ENCODE data around the gene GNAO1. TPM values are rescaled to one million over a fixed set of nuclear protein-coding genes. Genes with fewer than 3 reads are reported as not detected.
A peak's percentile ranks its signal among the peaks of the same experiment; 100 is the strongest.

Gene GNAO1
- 10 to 100 TPM in 1 of 2 donors, 1 to 10 TPM in 1; 6.1 to 23.6 TPM for total RNA-seq

- H3K27me3 ChIP-seq (replicated peaks; ENCODE audit: insufficient read depth) = no peaks in the 10 kb centered on the region
- intact Hi-C loops (cut with DNase I) = no loop called here
- H3K9me3 ChIP-seq = no peaks in the 10 kb centered on the region
- peak within 1 kb of the TSS; percentile 58 to 67 for H3K4me3 ChIP-seq
- H3K4me1 ChIP-seq (replicated peaks) = no peaks in the 10 kb centered on the region
- peak within 1 kb of the TSS; percentile 77 to 80 for H3K27ac ChIP-seq
- no peaks in the 10 kb centered on the region for H3K36me3 ChIP-seq
- no peak for TF ChIP-seq CTCF (IDR thresholded peaks at IDR 0.05)
- no peak for TF ChIP-seq POLR2AphosphoS5 (IDR thresholded peaks at IDR 0.05)
- no peak for TF ChIP-seq POLR2A (IDR thresholded peaks at IDR 0.05)
- DNase-seq (ENCODE audit: low spot score) = peak; percentile 49
- 1% methylated on average over 66 of the region's 91 CpGs for WGBS
Measured at GRCh38 chr16:56191156-56191815, at the start of gene GNAO1. Gene GNAO1, plus strand, starts transcription at chr16:56191489. Its CDS starts 747 bp downstream, at chr16:56192236.

GRCh38 chr16:56143666-56144065, 47.6 kb upstream of the GNAO1 start:
- Histone ChIP-seq H3K27ac (no peak overlapping the region), H3K4me3 (no peak overlapping the region), H3K9me3 (no peaks in the 10 kb centered on the region), H3K36me3 (no peaks in the 10 kb centered on the region), H3K27me3 (replicated peaks; ENCODE audit: insufficient read depth) (no peaks in the 10 kb centered on the region), H3K4me1 (replicated peaks) (no peaks in the 10 kb centered on the region)
- intact Hi-C loops (cut with DNase I) = no loop called here
- TF ChIP-seq POLR2A (IDR thresholded peaks at IDR 0.05) = no peak
- no peak for TF ChIP-seq CTCF (IDR thresholded peaks at IDR 0.05)
- TF ChIP-seq POLR2AphosphoS5 (IDR thresholded peaks at IDR 0.05) = no peak
- WGBS = 35% methylated on average over 1 of the region's 1 CpG
- DNase-seq (ENCODE audit: low spot score) = no peak

- H3K4me1 ChIP-seq (replicated peaks) = no peaks in the 10 kb centered on the region
- no peaks in the 10 kb centered on the region for H3K36me3 ChIP-seq
- no peaks in the 10 kb centered on the region for H3K27me3 ChIP-seq (replicated peaks; ENCODE audit: insufficient read depth)
- no peak overlapping the region for H3K27ac ChIP-seq
- 59% methylated on average over 2 of the region's 2 CpGs for WGBS
- no peak for DNase-seq (ENCODE audit: low spot score)
- H3K9me3 ChIP-seq = no peaks in the 10 kb centered on the region
- TF ChIP-seq POLR2AphosphoS5 (IDR thresholded peaks at IDR 0.05) (no peak), POLR2A (IDR thresholded peaks at IDR 0.05) (no peak), CTCF (IDR thresholded peaks at IDR 0.05) (no peak)
- no peak overlapping the region for H3K4me3 ChIP-seq
- intact Hi-C loops (cut with DNase I) = no loop called here
Measured at GRCh38 chr16:56145369-56145768, 45.9 kb upstream of the GNAO1 start.

GRCh38 chr16:56151621-56152020, 39.7 kb upstream of the GNAO1 start:
- Histone ChIP-seq H3K4me1 (replicated peaks) (no peaks in the 10 kb centered on the region), H3K36me3 (no peaks in the 10 kb centered on the region), H3K27ac (no peak overlapping the region), H3K27me3 (replicated peaks; ENCODE audit: insufficient read depth) (no peaks in the 10 kb centered on the region), H3K9me3 (no peaks in the 10 kb centered on the region), H3K4me3 (no peak overlapping the region)
- DNase-seq (ENCODE audit: low spot score) = no peak
- TF ChIP-seq POLR2AphosphoS5 (IDR thresholded peaks at IDR 0.05) (no peak), POLR2A (IDR thresholded peaks at IDR 0.05) (no peak), CTCF (IDR thresholded peaks at IDR 0.05) (no peak)
- WGBS = 84% methylated on average over 2 of the region's 2 CpGs
- intact Hi-C loops (cut with DNase I) = no loop called here

GRCh38 chr16:56161658-56162057, 29.6 kb upstream of the GNAO1 start:
- Histone ChIP-seq H3K9me3 (no peaks in the 10 kb centered on the region), H3K27ac (no peak overlapping the region), H3K4me3 (no peak overlapping the region), H3K4me1 (replicated peaks) (no peaks in the 10 kb centered on the region), H3K36me3 (no peaks in the 10 kb centered on the region), H3K27me3 (replicated peaks; ENCODE audit: insufficient read depth) (no peaks in the 10 kb centered on the region)
- intact Hi-C loops (cut with DNase I) = no loop called here
- no peak for DNase-seq (ENCODE audit: low spot score)
- WGBS = 83% methylated on average over 4 of the region's 4 CpGs
- TF ChIP-seq POLR2A (IDR thresholded peaks at IDR 0.05) (no peak), CTCF (IDR thresholded peaks at IDR 0.05) (no peak), POLR2AphosphoS5 (IDR thresholded peaks at IDR 0.05) (no peak)
